Measurements from ENCODE around the gene MON1A. TPM values are rescaled to one million over a fixed set of nuclear protein-coding genes. Genes with fewer than 3 reads are reported as not detected.

Gene MON1A, protein sequence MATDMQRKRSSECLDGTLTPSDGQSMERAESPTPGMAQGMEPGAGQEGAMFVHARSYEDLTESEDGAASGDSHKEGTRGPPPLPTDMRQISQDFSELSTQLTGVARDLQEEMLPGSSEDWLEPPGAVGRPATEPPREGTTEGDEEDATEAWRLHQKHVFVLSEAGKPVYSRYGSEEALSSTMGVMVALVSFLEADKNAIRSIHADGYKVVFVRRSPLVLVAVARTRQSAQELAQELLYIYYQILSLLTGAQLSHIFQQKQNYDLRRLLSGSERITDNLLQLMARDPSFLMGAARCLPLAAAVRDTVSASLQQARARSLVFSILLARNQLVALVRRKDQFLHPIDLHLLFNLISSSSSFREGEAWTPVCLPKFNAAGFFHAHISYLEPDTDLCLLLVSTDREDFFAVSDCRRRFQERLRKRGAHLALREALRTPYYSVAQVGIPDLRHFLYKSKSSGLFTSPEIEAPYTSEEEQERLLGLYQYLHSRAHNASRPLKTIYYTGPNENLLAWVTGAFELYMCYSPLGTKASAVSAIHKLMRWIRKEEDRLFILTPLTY
- 9.6 to 13.6 TPM (median 11.0 TPM) in 3 replicates for total RNA-seq
- long read RNA-seq, transcript MON1A-201 (6 exons, 2,370 nt), result major isoform, 16 of 20 reads
- long read RNA-seq, partial matches to known transcripts, result 2 of 20 reads
- long read RNA-seq, other reads (novel, unspliced or antisense), result 0 of 20 reads

GRCh38 chr3:49929291-49930167 is at the start of gene MON1A:
Gene MON1A, minus strand, starts transcription at chr3:49929811. Its CDS starts 16,465 bp downstream, at chr3:49913346.
- peaks cover 23% of the 10 kb centered on the region for H3K4me1 Mint-ChIP-seq (ENCODE audit: low read depth)
- peak within 1 kb of the TSS; percentile 83 for H3K4me3 Mint-ChIP-seq (ENCODE audit: unreplicated experiment)
- peak; percentile 96 for DNase-seq (ENCODE audit: low spot score)
- no peaks in the 10 kb centered on the region for H3K36me3 Mint-ChIP-seq (ENCODE audit: low read depth)
- H3K9me3 Mint-ChIP-seq (ENCODE audit: low read depth), result no peaks in the 10 kb centered on the region
- H3K27me3 Mint-ChIP-seq (ENCODE audit: low read depth), result no peaks in the 10 kb centered on the region
- peak; percentile 76 for TF ChIP-seq CTCF (IDR thresholded peaks at IDR 0.05)
- H3K27ac Mint-ChIP-seq (ENCODE audit: unreplicated experiment), result peak within 1 kb of the TSS; percentile 66

DNA sequence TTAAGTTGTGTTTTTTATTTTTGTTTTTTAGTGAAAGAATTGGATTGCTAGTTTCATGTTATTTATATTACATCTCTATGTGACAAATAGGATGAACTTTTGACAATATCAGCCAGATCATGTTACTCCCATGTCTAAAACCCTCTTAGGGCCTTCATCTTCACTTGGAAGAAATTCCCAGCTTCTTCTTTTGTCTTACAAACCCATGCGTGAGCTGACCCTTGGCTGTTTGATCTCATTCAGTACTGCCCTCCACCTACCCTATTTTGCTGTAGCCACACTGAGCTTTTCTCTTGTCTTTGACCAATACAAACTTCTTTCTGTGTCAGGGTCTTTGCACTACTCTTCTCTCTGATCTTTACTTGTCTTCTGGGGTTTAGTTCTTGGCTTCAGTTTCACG is 47.3 kb upstream of the MON1A start:
- Mint-ChIP-seq H3K36me3 (ENCODE audit: low read depth) (peaks cover 3% of the 10 kb centered on the region), H3K9me3 (ENCODE audit: low read depth) (no peaks in the 10 kb centered on the region), H3K27me3 (ENCODE audit: low read depth) (no peaks in the 10 kb centered on the region), H3K27ac (ENCODE audit: unreplicated experiment) (no peak overlapping the region), H3K4me3 (ENCODE audit: unreplicated experiment) (no peak overlapping the region), H3K4me1 (ENCODE audit: low read depth) (peaks cover 12% of the 10 kb centered on the region)
- no peak for DNase-seq (ENCODE audit: low spot score)
- no peak for TF ChIP-seq CTCF (IDR thresholded peaks at IDR 0.05)

DNA sequence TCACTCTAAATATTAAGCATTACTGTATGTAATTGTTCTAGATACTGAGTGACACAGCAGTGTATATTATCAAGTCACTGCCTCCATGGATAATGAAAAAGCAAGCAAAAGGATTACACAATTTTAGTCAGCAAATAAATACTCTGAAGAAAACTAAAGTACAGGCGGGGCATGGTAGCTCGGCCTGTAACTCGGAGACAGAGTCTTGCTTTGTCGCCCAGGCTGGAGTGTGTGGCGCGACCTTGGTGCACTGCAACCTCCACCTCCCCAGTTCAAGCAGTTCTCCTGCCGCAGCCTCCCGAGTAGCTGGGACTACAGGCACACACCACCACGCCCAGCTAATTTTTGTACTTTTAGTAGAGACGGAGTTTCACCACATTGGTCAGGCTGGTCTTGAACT is 43.0 kb upstream of the MON1A start:
- peaks cover 46% of the 10 kb centered on the region for H3K4me1 Mint-ChIP-seq (ENCODE audit: low read depth)
- peak overlapping the region; percentile 84 for H3K27ac Mint-ChIP-seq (ENCODE audit: unreplicated experiment)
- no peaks in the 10 kb centered on the region for H3K9me3 Mint-ChIP-seq (ENCODE audit: low read depth)
- no peak for DNase-seq (ENCODE audit: low spot score)
- H3K36me3 Mint-ChIP-seq (ENCODE audit: low read depth), result peaks cover 5% of the 10 kb centered on the region
- no peak overlapping the region for H3K4me3 Mint-ChIP-seq (ENCODE audit: unreplicated experiment)
- no peaks in the 10 kb centered on the region for H3K27me3 Mint-ChIP-seq (ENCODE audit: low read depth)
- no peak for TF ChIP-seq CTCF (IDR thresholded peaks at IDR 0.05)

- Mint-ChIP-seq H3K27me3 (ENCODE audit: low read depth) (no peaks in the 10 kb centered on the region), H3K9me3 (ENCODE audit: low read depth) (no peaks in the 10 kb centered on the region), H3K4me1 (ENCODE audit: low read depth) (peaks cover 60% of the 10 kb centered on the region), H3K4me3 (ENCODE audit: unreplicated experiment) (no peak overlapping the region), H3K27ac (ENCODE audit: unreplicated experiment) (no peak overlapping the region), H3K36me3 (ENCODE audit: low read depth) (peaks cover 8% of the 10 kb centered on the region)
- no peak for DNase-seq (ENCODE audit: low spot score)
- no peak for TF ChIP-seq CTCF (IDR thresholded peaks at IDR 0.05)
These were observed 38.7 kb upstream of the MON1A start for GRCh38 chr3:49968346-49968745.

DNA sequence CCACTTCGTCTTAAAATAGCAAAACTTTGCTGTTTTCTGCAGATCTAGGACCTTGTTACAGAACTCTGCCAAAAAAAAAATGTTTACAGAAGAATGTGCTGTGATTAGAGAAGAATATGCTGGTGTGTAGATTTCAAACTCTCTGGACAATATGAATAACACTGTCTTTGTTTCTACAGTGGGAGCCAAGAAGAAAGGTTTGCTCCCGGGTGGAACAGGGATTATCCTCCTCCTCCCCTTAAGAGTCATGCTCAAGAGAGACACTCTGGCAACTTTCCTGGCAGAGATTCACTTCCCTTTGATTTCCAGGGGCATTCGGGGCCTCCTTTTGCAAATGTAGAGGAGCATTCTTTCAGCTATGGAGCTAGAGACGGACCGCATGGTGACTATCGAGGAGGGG is 37.7 kb upstream of the MON1A start:
- DNase-seq (ENCODE audit: low spot score), result no peak
- peaks cover 8% of the 10 kb centered on the region for H3K36me3 Mint-ChIP-seq (ENCODE audit: low read depth)
- no peaks in the 10 kb centered on the region for H3K27me3 Mint-ChIP-seq (ENCODE audit: low read depth)

More for the DNA sequence above, 37.7 kb upstream of the MON1A start:
- Mint-ChIP-seq H3K27ac (ENCODE audit: unreplicated experiment) (peak overlapping the region; percentile 78), H3K4me1 (ENCODE audit: low read depth) (peaks cover 52% of the 10 kb centered on the region), H3K4me3 (ENCODE audit: unreplicated experiment) (peak overlapping the region; percentile 0), H3K9me3 (ENCODE audit: low read depth) (no peaks in the 10 kb centered on the region)
- TF ChIP-seq CTCF (IDR thresholded peaks at IDR 0.05), result no peak

Data from chondrocyte (in vitro differentiated cells).